Trophoblast cell (in vitro differentiated cells and primary cell): ENCODE measurements around the gene CACTIN.
A peak's percentile ranks its signal among the peaks of the same experiment; 100 is the strongest.

Source experiments
- DNase-seq, 2 donors: peaks; one replicate each; pipeline ENCODE4 v3.0.0-alpha.2; 2016
- H2AFZ ChIP-seq: 2 replicates; pipeline ENCODE4 v1.6.1; 2013; ENCODE audit warnings: low read length, moderate library complexity, mild to moderate bottlenecking; ENCODE audit not compliant: insufficient read depth, poor library complexity
- H2AK5ac ChIP-seq: 2 replicates; pipeline ENCODE4 v1.6.1; 2013; ENCODE audit warnings: mild to moderate bottlenecking, low read length
- H2BK120ac ChIP-seq: 2 replicates; pipeline ENCODE4 v1.6.1; 2013; ENCODE audit warnings: low read length, mild to moderate bottlenecking, moderate library complexity; ENCODE audit not compliant: insufficient read depth, poor library complexity
- H2BK12ac ChIP-seq: 2 replicates; pipeline ENCODE4 v1.6.1; 2013; ENCODE audit warnings: mild to moderate bottlenecking, low read length, moderate library complexity
- H2BK5ac ChIP-seq: 2 replicates; pipeline ENCODE4 v1.6.1; 2013; ENCODE audit warnings: low read length, low read depth, moderate library complexity, mild to moderate bottlenecking; ENCODE audit not compliant: poor library complexity
- H3K14ac ChIP-seq: 2 replicates; pipeline ENCODE4 v1.6.1; 2013; ENCODE audit warnings: mild to moderate bottlenecking, low read length
- H3K18ac ChIP-seq: 2 replicates; pipeline ENCODE4 v1.6.1; 2013; ENCODE audit warnings: mild to moderate bottlenecking, low read length
- H3K23ac ChIP-seq: 2 replicates; pipeline ENCODE4 v1.6.1; 2013; ENCODE audit warnings: low read length
- H3K27ac ChIP-seq: 2 replicates; pipeline ENCODE4 v1.5.1; 2013; ENCODE audit warnings: low read depth, mild to moderate bottlenecking, inconsistent platforms, low read length, moderate library complexity
- H3K27me3 ChIP-seq: 2 replicates; pipeline ENCODE4 v1.6.1; 2013; ENCODE audit warnings: inconsistent platforms, mild to moderate bottlenecking, low read length, moderate library complexity; ENCODE audit not compliant: insufficient read depth
- H3K36me3 ChIP-seq, 2 experiments: 1 replicate in 1 of 2; 2 replicates in 1 of 2; pipeline ENCODE4 v1.6.1; 2013; ENCODE audit warnings: low read length in 2 of 2, mild to moderate bottlenecking in 2 of 2, moderate library complexity in 1 of 2; ENCODE audit not compliant: insufficient read depth in 2 of 2, control insufficient read depth in 1 of 2
- H3K4ac ChIP-seq: 2 replicates; pipeline ENCODE4 v1.6.1; 2013; ENCODE audit warnings: low read depth, mild to moderate bottlenecking, low read length, moderate library complexity
- H3K4me1 ChIP-seq, 2 experiments: 1 replicate in 1 of 2; 2 replicates in 1 of 2; pipeline ENCODE4 v1.6.1; 2013; ENCODE audit warnings: low read length in 2 of 2, mild to moderate bottlenecking in 2 of 2, moderate library complexity in 1 of 2; ENCODE audit not compliant: insufficient read depth in 2 of 2, control insufficient read depth in 1 of 2
- H3K4me2 ChIP-seq: 2 replicates; pipeline ENCODE4 v1.6.1; 2013; ENCODE audit warnings: inconsistent platforms, mild to moderate bottlenecking, low read length, moderate library complexity
- H3K4me3 ChIP-seq: 2 replicates; pipeline ENCODE4 v1.5.1; 2013; ENCODE audit warnings: mild to moderate bottlenecking, low read depth, low read length, inconsistent platforms
- H3K79me1 ChIP-seq: one replicate; pipeline ENCODE4 v1.6.1; 2013; ENCODE audit warnings: low read length
- H3K79me2 ChIP-seq: 2 replicates; pipeline ENCODE4 v1.6.1; 2013; ENCODE audit warnings: low read length, mild to moderate bottlenecking; ENCODE audit not compliant: control insufficient read depth, insufficient read depth, poor library complexity
- H3K9ac ChIP-seq: 2 replicates; pipeline ENCODE4 v1.6.1; 2013; ENCODE audit warnings: mild to moderate bottlenecking, low read length
- H3K9me3 ChIP-seq: 2 replicates; pipeline ENCODE4 v1.6.1; 2013; ENCODE audit warnings: low read depth, mild to moderate bottlenecking, control low read depth, inconsistent platforms, low read length; ENCODE audit not compliant: insufficient read depth
- H4K12ac ChIP-seq: 2 replicates; pipeline ENCODE4 v1.6.1; 2013; ENCODE audit warnings: low read depth, mild to moderate bottlenecking, low read length, moderate library complexity
- H4K8ac ChIP-seq: 2 replicates; pipeline ENCODE4 v1.6.1; 2013; ENCODE audit warnings: low read depth, mild to moderate bottlenecking, low read length, moderate library complexity
- H4K91ac ChIP-seq: one replicate; pipeline ENCODE4 v1.6.1; 2013; ENCODE audit warnings: low read depth, mild to moderate bottlenecking, low read length, moderate library complexity
- WGBS: extraction: QIAGEN DNeasy Blood & Tissue Kit; methylation state at CpG from one replicate; pipeline ENCODE4 v1.1.7; 2013; ENCODE audit warnings: missing lambda C conversion rate; ENCODE audit not compliant: insufficient read length, insufficient coverage; ENCODE audit errors: extremely low coverage; 5-methylcytosine and 5-hydroxymethylcytosine counted together

The CACTIN gene

GRCh38 chr19:3577723-3578344, 48.8 kb downstream of the CACTIN start:
- Histone ChIP-seq H4K12ac (no peak overlapping the region), H3K36me3 (peaks cover 20 to 31% of the 10 kb centered on the region in 2 experiments), H4K91ac (no peak overlapping the region), H3K4me2 (no peak overlapping the region), H2AFZ (no peak overlapping the region), H3K27ac (no peak overlapping the region), H2BK120ac (no peak overlapping the region), H2BK12ac (no peak overlapping the region), H3K4ac (no peak overlapping the region), H3K9me3 (peaks cover 2% of the 10 kb centered on the region), H3K4me3 (no peak overlapping the region), H3K4me1 (peaks cover 11 to 12% of the 10 kb centered on the region in 2 experiments), H3K27me3 (no peaks in the 10 kb centered on the region), H2AK5ac (no peak overlapping the region), H3K14ac (no peak overlapping the region), H3K23ac (no peak overlapping the region), H3K79me2 (peaks cover 8% of the 10 kb centered on the region), H3K18ac (no peak overlapping the region), H3K9ac (no peak overlapping the region), H2BK5ac (no peak overlapping the region), H3K79me1 (peaks cover 10% of the 10 kb centered on the region), H4K8ac (no peak overlapping the region)
- no CpG with 5 or more reads among the region's 60 CpGs for WGBS
- DNase-seq: no peak

- Histone ChIP-seq H4K91ac (no peak overlapping the region), H2BK12ac (no peak overlapping the region), H3K23ac (no peak overlapping the region), H3K14ac (no peak overlapping the region), H2BK120ac (no peak overlapping the region), H4K12ac (no peak overlapping the region), H3K9me3 (peaks cover 2% of the 10 kb centered on the region), H3K4me2 (peak overlapping the region; percentile 74), H2BK5ac (no peak overlapping the region), H3K27ac (no peak overlapping the region), H3K4me3 (peak overlapping the region; percentile 65), H4K8ac (peak overlapping the region; percentile 25), H3K18ac (peak overlapping the region; percentile 52), H3K36me3 (peaks cover 20 to 31% of the 10 kb centered on the region in 2 experiments), H3K27me3 (no peaks in the 10 kb centered on the region), H2AFZ (no peak overlapping the region), H3K79me2 (peaks cover 8% of the 10 kb centered on the region), H2AK5ac (no peak overlapping the region), H3K9ac (no peak overlapping the region), H3K4me1 (peaks cover 15 to 16% of the 10 kb centered on the region in 2 experiments), H3K4ac (no peak overlapping the region), H3K79me1 (peaks cover 13% of the 10 kb centered on the region)
- DNase-seq: no peak
- WGBS: no CpG with 5 or more reads among the region's 78 CpGs
These were observed 49.7 kb downstream of the CACTIN start for GRCh38 chr19:3576696-3577443.

GRCh38 chr19:3575949-3576673, 50.5 kb downstream of the CACTIN start:
- Histone ChIP-seq H3K23ac (no peak overlapping the region), H2AK5ac (peak overlapping the region; percentile 24), H3K79me1 (peaks cover 13% of the 10 kb centered on the region), H4K12ac (peak overlapping the region; percentile 35), H2AFZ (no peak overlapping the region), H2BK120ac (no peak overlapping the region), H2BK12ac (no peak overlapping the region), H3K18ac (peak overlapping the region; percentile 52), H3K27me3 (no peaks in the 10 kb centered on the region), H3K79me2 (peaks cover 8% of the 10 kb centered on the region), H3K4me3 (peak overlapping the region; percentile 65), H4K91ac (no peak overlapping the region), H3K27ac (no peak overlapping the region), H3K4me2 (peak overlapping the region; percentile 74), H3K9me3 (peaks cover 2% of the 10 kb centered on the region), H3K9ac (no peak overlapping the region), H2BK5ac (no peak overlapping the region), H4K8ac (peak overlapping the region; percentile 25), H3K4me1 (peaks cover 15 to 17% of the 10 kb centered on the region in 2 experiments), H3K36me3 (peaks cover 20 to 31% of the 10 kb centered on the region in 2 experiments), H3K14ac (peak overlapping the region; percentile 26), H3K4ac (no peak overlapping the region)
- no CpG with 5 or more reads among the region's 29 CpGs for WGBS
- no peak for DNase-seq

- Histone ChIP-seq H3K79me2 (peaks cover 8% of the 10 kb centered on the region), H3K18ac (no peak overlapping the region), H2AK5ac (no peak overlapping the region), H3K27ac (no peak overlapping the region), H3K4me2 (no peak overlapping the region), H2AFZ (no peak overlapping the region), H3K23ac (no peak overlapping the region), H3K9ac (no peak overlapping the region), H3K4me3 (no peak overlapping the region), H3K14ac (no peak overlapping the region), H4K91ac (no peak overlapping the region), H3K4ac (no peak overlapping the region), H4K12ac (no peak overlapping the region), H2BK12ac (no peak overlapping the region), H3K36me3 (peaks cover 20 to 31% of the 10 kb centered on the region in 2 experiments), H3K4me1 (peaks cover 17% of the 10 kb centered on the region in 2 experiments), H2BK120ac (no peak overlapping the region), H4K8ac (no peak overlapping the region), H2BK5ac (no peak overlapping the region), H3K27me3 (no peaks in the 10 kb centered on the region), H3K9me3 (peaks cover 2% of the 10 kb centered on the region), H3K79me1 (peaks cover 13% of the 10 kb centered on the region)
- WGBS: no CpG with 5 or more reads among the region's 19 CpGs
- peak; percentile 74 to 84 for DNase-seq
These were observed 51.3 kb downstream of the CACTIN start for GRCh38 chr19:3575260-3575741.
